Mucosa of gallbladder (tissue), 1 donor: ENCODE data around the gene LRRC61. TPM values are rescaled to one million over a fixed set of nuclear protein-coding genes. Genes with fewer than 3 reads are reported as not detected.
"Not testable (repeated sequence)": the region's sequence is repeated elsewhere in the genome, so short reads cannot be mapped to it uniquely, and the experiment has no call there.

ENCODE experiments used
- DNase-seq: peaks from one replicate; pipeline ENCODE4 v3.0.0-alpha.2; 2020; ENCODE audit warnings: low spot score
- total RNA-seq: library from RNA; stranded (reverse); gene quantifications from one replicate; pipeline ENCODE4 v1.2.1, GENCODE V29; 2021
- donor health status: DM: no; HTN: no; CAD: no.

The LRRC61 gene
- total RNA-seq, 1 donor from 2014 or later, result 11.7 TPM

DNA sequence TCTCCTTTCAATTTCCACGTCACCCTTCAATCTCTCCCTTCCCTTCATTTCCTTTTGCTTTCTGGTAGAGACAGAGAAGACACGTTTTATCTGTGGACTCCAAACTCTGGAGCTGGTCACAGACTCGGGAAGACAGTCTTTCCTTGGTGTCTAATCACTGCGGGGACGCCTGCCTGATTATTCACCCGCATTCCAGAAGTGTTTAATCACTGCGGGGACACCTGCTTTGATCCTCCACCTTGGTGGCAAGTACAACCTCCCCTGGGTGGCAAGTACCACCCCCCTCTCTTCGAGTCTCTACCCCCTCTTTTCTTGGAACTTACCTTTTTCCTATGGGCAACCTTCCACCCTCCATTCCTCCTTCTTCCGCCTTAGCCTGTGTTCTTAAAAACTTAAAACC, 15.3 kb upstream of the LRRC61 start:
- no peak for DNase-seq

GRCh38 chr7:150308575-150308974, 14.6 kb upstream of the LRRC61 start:
- DNase-seq, result no peak

GRCh38 chr7:150311146-150311545, 12.0 kb upstream of the LRRC61 start:
- no peak for DNase-seq

DNA sequence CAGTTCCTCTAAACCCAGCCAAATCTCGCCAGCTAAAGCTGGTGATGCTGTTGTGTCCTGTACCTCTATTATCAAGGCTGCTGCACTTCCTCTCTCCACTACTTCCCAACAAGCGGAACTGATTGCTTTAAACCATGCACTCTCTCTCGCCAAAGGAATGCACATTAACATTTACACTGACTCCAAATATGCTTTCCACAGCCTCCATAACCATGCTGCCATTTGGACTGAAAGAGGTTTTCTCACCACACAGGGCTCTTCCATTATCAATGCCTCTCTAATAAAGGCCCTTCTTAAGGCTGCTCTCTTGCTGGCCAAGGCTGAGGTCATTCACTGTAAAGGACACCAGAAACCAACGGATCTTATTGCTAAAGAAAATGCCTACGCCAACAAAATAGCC, 11.4 kb upstream of the LRRC61 start:
- no peak for DNase-seq

GRCh38 chr7:150312649-150313366, 10.3 kb upstream of the LRRC61 start:
- DNase-seq, result not testable (repeated sequence)

- DNase-seq, result no peak
Measured at GRCh38 chr7:150313367-150313809, 9.8 kb upstream of the LRRC61 start.

GRCh38 chr7:150313870-150314269, 9.3 kb upstream of the LRRC61 start:
- DNase-seq, result no peak

DNA sequence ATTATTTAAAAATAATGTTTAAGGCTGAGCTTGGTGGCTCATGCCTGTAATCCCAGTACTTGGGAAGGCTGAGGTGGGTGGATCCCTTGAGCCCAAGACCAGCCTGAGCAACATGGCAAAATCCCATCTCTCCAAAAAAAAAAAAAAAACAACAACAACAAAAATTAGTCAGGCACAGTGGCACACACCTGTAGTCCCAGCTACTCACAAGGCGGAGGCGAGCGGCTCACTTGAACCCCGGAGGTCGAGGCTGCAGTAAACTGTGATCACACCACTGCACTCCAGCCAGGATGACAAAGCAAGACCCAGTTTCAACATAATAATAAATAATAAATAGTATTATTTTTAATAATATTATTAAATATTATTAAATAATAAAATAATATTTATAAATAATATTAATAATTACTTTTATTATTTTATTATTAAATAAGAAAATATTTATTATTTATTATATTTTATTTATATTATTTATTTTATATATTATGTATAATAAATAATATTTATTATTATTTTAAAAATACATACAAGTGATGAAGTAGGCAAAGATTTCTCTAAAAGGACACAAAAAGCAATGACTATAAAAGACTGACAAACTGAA, 8.4 kb upstream of the LRRC61 start:
- no peak for DNase-seq

GRCh38 chr7:150316987-150317386, 6.2 kb upstream of the LRRC61 start:
- DNase-seq, result not testable (repeated sequence)

GRCh38 chr7:150317748-150318444, 5.3 kb upstream of the LRRC61 start:
- DNase-seq, result no peak

- DNase-seq, result no peak
Measured at GRCh38 chr7:150321788-150322113, 1.4 kb upstream of the LRRC61 start.

DNA sequence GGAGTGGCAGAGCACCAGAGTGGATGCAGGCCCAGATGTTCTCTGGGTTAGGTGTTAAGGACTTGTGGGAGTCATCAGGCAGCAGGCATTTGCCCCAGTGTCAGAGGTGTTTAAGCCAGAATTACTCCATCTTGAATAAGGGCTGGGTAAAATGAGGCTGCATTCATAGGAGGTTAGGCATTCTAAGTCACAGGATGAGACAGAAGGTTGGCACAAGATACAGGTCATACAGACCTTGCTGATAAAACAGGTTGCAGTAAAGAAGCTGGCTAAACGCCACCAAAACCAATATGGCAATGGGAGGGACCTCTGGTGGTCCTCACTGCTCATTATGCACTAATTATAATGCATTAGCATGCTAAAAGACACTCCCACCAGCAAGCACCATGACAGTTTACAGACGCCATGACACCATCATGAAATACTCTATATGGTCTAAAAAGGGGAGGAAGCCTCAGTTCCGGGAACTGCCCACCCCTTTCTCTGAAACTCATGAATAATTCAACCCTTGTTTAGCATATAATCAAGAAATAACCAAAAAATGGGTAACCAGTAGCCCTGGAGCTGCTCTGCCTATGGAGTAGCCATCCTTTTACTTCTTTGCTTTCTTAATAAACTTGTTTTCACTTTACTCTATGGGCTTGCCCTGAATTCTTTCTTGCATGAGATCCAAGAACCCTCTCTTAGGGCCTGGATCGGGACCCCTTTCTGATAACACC, 882 bp upstream of the LRRC61 start:
- DNase-seq, result no peak

DNA sequence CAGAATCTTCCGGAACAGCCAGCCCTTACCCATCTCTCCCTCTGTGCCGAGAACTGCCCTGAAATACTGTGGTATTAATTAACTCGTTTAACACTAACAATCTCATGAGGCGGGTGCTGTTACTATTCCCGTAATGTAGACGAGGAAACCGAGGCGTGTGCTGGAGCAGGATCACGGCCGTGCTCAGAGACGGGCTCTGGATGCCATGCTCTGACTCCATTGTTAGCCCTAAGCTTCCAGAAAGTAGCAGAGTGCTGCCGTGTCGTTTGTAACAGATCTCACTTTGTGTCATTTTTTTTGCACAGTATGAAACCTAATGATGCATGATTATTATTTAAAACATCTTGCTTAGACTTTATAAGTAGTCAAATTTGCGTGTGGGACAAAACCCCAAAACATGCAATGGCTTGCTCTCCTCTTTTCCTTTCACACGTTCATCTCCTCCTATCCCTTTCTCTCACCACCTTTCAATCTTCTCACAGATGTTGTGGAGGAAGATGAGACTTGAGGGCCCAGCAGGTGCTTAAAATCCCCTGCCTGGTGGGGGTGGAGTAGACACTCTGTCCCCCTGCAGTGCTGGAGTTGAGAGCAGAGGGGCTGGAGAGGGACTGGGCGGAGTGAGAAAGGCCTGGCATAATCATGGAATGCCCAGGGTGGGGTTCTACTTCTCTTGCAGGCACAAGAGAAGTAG, 672 bp downstream of the LRRC61 start:
- no peak for DNase-seq

- no peak for DNase-seq
Measured at GRCh38 chr7:150324373-150324961, 1.3 kb downstream of the LRRC61 start.

DNA sequence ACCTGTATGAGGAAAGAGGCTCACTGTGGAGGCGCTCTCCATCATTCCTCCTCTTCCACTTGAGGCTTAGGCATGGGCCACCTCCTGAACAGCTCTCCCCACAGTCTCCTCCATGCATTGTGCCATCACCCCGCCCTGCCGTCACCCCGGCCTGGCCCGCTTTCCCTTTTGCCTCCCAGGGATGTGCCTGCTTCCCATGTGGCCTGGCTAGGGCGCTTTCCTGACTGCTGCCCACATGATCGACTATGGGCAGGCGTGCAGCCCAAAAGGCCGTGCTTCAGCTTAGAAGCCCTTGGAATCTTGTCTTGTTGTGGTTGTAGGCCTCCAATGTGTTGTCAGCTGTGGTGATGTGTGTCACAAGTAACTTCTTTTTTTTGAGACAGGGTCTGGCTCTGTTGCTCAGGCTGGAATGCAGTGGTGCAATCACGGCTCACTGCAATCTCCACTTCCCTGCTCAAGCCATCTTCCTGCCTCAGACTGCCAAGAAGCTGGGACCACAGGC, 2.0 kb downstream of the LRRC61 start:
- no peak for DNase-seq

DNA sequence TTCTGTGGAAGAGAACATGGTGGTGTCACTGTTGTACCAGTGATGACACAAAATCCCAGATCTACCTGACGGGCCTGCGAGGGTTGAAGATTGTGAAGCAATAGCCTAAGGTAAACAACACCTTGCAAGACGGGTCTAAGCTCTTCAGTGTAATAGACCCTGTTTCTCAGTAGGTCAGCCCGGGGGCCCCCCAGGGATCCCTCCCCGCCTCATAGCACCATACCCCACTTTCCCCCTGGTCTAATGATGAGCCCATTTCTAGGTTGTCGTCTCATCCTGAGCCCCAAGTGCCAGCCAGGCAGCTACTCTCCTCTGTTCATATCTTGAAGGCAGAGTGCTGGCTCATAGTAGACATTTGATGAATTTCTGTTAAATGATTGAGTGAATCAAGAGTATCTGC, 2.7 kb downstream of the LRRC61 start:
- no peak for DNase-seq

- DNase-seq, result no peak
Measured at GRCh38 chr7:150326657-150327268, 3.6 kb downstream of the LRRC61 start.

DNA sequence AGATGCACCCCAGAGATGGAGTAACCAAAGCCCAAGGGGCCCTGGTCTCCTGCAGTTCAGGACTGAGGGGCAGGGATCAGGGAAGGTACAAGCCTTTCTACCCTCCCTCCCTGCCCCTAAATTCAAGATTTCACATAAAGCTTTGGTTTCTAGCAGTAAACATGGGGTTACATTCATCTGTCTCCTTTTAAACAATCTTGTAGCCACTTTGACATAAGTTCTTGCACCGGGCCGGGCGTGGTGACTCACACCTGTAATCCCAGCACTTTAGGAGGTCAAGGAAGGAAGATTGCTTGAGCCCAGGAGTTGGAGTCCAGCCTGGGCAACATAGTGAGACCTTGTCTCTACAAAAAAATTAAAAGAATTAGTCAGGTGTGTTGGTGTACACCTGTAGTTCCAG, 4.2 kb downstream of the LRRC61 start:
- DNase-seq, result no peak

DNA sequence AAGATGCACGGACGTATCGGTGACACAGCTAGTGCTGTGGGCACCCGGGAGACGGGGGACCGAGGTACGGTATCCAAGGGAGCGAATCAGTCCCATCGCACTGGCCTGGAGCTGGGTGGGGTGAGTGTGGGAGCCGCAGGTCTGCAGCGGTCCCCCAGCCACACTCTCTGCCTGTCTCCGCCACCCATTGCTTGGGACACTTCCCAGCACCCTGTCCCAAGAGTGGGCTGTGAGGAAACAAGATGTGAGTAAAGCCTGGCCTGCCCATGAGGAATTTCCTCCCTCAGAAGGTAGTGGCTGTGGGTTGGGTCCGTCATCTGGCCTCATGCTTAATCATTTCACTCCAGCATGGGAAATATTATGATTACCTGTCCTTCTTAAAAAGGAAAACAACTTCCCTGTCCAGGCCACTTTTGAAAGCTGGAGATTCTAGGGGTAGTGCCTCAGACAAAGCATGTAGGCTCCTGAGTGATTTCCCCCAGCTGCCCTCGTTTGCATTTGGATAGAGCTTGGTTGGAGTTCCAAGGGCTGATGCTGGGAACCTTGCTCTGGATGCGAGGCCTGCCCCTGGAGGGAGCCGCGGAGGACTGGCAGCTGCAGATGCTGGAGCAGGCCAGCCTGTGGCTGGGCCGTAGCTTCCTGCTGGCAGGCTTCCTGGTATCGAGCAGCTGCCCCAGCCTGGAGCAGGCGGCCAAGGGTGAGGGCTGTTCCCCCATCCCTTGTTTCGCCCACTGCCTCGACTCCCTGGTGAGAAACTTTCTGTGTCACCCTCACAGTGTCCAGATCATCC, 6.4 kb downstream of the LRRC61 start:
- no peak for DNase-seq
